ENCODE results near the gene S100B.
A peak's percentile ranks its signal among the peaks of the same experiment; 100 is the strongest.
"Not testable (repeated sequence)": the region's sequence is repeated elsewhere in the genome, so short reads cannot be mapped to it uniquely, and the experiment has no call there.

S100B gene
- total RNA-seq: 0 to 1.2 (median 0.08) reads per million in 4 donors

DNA sequence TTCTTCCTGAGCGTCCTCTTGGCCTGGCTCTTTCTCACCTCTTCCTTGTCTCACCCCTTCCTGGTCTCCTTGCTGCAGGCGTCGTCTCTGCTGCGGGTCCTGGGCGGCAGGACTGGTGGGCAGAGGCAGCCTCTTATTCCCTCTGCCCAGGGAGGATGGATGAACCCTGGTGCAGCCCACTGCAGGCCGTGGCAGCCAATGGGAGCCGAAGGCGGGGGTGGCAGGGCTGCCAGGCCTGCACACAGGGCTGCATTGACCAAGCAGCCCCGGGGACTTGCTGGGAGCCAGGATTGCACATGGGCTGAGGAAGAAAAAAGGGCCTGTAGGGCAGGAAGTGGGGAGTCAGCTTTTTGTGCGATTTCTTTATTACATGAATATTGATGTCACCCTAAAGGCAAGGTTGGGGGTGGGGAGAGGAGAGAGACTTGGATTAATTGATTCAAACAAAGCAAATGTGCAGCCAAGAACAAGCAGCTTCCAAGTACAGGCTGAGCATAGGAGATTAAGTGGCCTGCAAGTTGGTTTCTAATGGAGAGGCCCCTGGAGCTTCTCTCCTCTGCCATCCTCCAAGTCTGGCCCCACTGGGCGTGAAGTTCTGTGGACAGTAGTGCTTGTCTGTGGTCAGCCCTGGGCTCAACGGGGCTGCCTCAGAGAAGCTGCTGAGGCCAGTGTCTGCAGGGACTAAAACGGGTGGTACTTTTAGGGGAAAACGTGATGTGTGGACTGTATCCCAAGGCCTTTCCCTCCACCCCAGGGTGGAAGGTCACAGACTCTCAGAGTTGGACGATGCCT, at the start of gene S100B:
S100B (minus strand) TSS at position 108 of the 792 bp plus-strand sequence. CDS start 2,667 bp downstream, outside the sequence.
- DNase-seq: no peak

DNA sequence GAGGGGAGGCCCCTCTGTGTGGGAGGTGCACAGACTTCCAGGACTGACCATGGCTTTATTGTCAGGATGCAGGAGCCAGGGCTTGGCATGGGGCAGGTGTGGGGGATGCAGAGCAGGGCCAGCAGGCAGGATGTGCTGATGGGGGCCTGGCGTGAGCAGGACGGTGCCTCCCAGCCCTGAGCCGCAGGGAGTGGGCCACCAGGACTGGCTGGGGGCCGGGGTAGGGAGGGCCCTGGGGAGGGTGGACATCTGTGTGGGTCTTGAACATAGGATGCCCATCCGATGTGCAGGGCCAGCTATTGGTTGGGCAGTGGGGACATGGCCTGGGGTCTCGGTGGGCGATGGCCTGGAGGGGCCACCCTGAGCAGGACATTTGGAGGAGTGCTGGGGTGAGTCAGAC, 46.2 kb upstream of the S100B start:
- no peak for DNase-seq

DNA sequence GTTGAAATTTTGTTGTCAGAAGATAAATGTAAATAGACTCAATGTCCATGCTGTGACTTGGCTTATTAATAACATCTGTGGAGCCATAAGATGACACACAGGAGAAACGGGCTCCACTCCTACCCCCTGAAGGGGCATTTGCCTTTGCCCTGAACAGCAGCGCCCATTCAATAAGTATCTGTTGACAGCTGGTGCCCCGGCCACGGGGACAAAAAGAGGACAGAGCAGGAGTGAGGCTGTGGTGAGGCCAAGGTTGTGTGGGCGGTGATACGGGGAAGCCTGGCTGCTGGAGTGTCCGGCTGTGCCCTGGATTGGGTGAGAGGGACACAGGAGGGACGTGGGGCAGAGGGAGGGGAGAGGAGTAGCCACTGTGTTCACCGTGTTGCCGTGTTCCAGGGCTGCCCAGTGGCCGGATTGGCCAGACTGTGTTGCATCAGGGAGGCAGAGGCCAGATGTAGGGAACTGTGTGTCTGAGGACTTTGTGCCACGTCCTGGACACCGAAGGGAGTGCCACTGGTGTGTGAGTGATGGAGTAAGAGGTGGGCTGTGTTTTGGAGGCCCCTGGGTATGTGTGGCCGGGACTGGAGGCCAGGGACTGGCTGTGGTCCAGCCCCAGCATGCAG, 45.7 kb upstream of the S100B start:
- no peak for DNase-seq

DNA sequence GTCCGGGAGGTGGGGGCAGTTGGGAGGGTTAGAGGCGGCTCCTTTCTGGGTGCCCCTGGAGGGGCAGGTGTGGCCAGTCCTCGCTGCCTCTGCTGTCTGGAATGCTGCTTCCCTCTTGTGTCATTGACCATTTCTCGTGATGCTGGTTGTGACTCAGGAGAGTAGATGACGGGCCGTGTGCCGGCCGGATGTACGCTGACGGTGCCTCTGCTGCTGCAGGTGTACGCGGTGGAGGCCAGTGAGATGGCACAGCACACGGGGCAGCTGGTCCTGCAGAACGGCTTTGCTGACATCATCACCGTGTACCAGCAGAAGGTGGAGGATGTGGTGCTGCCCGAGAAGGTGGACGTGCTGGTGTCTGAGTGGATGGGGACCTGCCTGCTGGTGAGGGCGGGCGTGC, 44.5 kb upstream of the S100B start:
- DNase-seq: no peak

- DNase-seq: no peak
These were observed 43.7 kb upstream of the S100B start for GRCh38 chr21:46648539-46648938.

DNA sequence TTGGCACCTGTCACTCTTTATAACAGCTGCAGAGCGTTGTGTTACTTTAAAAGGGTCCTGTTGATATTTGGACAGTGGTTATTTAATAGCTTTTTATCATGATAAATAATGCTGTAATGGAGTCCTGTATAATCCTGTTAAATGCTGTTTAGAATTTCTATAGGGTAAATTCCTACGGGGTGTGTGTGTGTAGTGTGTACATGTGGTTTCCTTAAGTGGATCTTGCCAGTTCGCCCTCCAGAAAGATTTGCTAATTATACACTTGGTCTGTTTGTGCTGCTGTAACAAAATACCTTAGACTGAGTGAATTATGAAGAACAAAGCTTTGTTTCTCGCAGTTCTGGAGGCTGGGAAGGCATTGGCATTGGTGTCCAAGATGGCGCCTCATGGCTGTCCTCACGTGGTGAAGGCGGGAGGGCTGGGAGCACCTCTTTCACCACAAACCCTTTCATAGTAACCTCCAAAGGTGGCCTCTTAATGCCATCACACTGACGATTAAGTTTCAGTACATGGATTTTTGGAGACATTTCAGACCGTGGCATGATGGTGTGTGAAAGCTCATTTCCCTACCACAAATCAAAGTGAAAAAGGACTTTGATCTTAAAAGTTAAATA, 41.8 kb upstream of the S100B start:
- DNase-seq: no peak

- no peak for DNase-seq
These were observed 41.0 kb upstream of the S100B start for GRCh38 chr21:46645840-46646239.

GRCh38 chr21:46643379-46644177, 38.7 kb upstream of the S100B start:
- no peak for DNase-seq

DNA sequence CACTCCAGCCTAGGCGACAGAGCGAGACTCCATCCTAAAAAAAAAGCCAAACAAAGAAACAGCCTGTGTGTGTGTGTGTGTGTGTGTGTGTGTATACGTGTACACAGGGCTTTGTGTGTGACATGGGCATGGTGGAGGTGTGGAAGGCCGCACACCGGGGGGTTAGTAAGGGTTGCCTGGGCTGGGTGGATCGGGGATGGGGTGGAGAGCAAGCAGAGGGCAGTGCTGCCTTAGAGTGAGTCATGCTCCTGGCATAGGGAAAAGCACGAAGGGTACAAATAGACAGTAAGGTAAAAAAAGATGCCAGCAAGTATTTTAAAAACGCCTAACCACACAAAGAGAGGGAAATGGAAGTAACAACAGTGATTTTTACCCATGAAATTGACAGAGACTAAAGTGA, 36.8 kb upstream of the S100B start:
- no peak for DNase-seq

GRCh38 chr21:46639489-46640386, 34.9 kb upstream of the S100B start:
- DNase-seq: no peak

GRCh38 chr21:46637952-46638746, 33.3 kb upstream of the S100B start:
- peak in 1 of 5 donors; percentile 30 for DNase-seq

DNA sequence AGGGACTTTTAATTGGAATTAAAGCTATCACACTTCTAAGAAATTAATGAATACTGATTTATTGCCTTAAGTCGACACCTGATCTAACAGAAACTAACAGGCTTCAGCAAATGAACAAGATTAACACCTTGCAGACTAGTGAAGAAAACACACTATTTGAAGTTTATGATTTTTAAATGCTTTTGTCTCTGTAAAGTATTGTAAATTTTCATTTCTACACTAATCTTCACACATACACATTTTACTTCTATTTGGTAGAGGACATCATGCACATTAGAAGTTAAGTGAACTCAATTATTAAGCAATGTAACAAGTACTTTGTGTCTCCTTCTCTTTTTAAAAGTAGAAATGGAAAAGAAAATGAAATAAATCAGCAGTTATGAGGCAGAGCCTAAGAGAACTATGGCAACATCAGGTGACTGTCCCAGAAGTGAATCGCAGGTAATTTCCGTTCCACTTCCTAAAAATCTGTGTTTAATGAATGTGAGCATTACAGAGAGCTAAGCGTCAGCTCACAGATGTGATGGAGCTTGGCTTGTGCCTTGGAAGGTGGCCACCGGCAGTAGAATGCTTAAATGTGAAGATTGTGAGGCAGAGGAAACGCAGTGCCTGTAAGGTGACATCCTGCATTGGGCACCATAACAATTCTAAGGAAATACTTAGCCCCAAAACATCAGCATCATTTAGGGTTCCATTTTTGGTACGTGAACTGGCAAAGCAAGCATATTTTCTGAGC, 31.8 kb upstream of the S100B start:
- DNase-seq: peak in 1 of 5 donors; percentile 12

GRCh38 chr21:46636181-46636512, 31.3 kb upstream of the S100B start:
- no peak for DNase-seq

GRCh38 chr21:46635324-46636180, 30.7 kb upstream of the S100B start, which contains the start of gene PRMT2:
TSS of gene PRMT2 (plus strand) at chr21:46635674. CDS start at chr21:46636952, 1,278 bp downstream.
- DNase-seq: peak; percentile 96 to 99 (median 98)

GRCh38 chr21:46634966-46635323, 30.1 kb upstream of the S100B start:
- peak in 1 of 5 donors; percentile 67 for DNase-seq

- DNase-seq: peak in 1 of 5 donors; percentile 9
These were observed 29.5 kb upstream of the S100B start for GRCh38 chr21:46634427-46634826.

- peak in 1 of 5 donors; percentile 32 for DNase-seq
These were observed 28.7 kb upstream of the S100B start for GRCh38 chr21:46633566-46633965.

DNA sequence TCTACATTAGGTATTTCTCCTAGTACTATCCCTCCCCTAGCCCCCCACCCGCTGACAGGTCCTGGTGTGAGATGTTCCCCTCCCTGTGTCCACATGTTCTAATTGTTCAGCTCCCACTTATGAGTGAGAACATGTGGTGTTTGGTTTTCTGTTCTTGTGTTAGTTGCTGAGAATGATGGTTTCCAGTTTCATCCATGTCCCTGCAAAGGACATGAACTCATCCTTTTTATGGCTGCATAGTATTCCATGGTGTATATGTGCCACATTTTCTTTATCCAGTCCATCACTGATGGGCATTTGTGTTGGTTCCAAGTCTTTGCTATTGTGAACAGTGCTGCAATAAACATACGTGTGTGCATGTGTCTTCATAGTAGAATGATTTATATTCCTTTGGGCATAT, 26.0 kb upstream of the S100B start:
- DNase-seq: not testable (repeated sequence)

GRCh38 chr21:46628868-46629267, 24.0 kb upstream of the S100B start:
- no peak for DNase-seq
